Activated T-cell treated with anti-CD3 and anti-CD28 coated beads, Interleukin-2, amount 50 U/mL, for 1 hour (primary cell): ENCODE data around the gene FBP1.
"Not testable (repeated sequence)": the region's sequence is repeated elsewhere in the genome, so short reads cannot be mapped to it uniquely, and the experiment has no call there.

Experiments
- DNase-seq: peaks from one replicate; pipeline ENCODE4 v3.0.0-alpha.2; 2020

FBP1 gene

GRCh38 chr9:94612071-94612470, 27.2 kb downstream of the FBP1 start:
- DNase-seq: no peak

GRCh38 chr9:94611638-94612068, 27.7 kb downstream of the FBP1 start:
- peak; percentile 31 for DNase-seq

GRCh38 chr9:94610181-94610606, 29.1 kb downstream of the FBP1 start:
- no peak for DNase-seq

- DNase-seq: no peak
These were observed 32.0 kb downstream of the FBP1 start for GRCh38 chr9:94607423-94607691.

DNA sequence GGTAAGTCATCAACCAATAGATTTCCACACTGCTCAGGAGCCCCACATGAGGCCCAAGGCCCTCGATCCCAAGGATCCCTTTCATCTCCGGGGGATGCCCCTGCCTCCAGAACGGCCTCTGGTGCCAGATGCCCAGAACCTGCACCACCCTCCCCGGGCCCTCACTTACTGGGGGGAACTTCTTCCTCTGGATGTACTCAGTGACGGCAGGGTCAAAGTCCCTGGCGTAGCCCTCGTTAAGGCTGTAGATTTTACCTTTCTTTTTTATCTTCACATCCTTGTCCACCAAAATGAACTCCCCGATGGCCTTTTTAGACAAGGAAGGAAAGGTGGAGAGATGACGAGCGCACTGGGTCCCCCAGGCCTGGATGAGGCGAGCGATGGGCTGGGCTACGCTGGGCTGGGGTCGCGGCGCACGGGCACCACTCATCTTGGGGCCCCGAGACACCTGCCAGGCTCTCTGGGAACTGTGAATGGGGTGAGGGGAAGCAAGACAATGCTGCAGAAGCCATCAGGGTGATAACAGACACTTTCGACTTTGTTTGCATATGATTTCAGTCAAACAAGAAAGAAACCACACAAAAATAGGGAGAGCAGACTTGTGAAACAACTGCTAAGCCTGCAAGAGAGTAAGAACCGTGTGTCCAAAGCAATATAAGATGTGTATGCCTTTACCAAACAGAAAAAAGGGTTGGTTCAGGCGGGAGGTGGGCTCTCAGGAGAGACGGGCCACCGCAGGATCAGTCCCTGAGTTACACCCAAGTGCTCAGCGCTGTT, 32.5 kb downstream of the FBP1 start:
- DNase-seq: no peak

DNA sequence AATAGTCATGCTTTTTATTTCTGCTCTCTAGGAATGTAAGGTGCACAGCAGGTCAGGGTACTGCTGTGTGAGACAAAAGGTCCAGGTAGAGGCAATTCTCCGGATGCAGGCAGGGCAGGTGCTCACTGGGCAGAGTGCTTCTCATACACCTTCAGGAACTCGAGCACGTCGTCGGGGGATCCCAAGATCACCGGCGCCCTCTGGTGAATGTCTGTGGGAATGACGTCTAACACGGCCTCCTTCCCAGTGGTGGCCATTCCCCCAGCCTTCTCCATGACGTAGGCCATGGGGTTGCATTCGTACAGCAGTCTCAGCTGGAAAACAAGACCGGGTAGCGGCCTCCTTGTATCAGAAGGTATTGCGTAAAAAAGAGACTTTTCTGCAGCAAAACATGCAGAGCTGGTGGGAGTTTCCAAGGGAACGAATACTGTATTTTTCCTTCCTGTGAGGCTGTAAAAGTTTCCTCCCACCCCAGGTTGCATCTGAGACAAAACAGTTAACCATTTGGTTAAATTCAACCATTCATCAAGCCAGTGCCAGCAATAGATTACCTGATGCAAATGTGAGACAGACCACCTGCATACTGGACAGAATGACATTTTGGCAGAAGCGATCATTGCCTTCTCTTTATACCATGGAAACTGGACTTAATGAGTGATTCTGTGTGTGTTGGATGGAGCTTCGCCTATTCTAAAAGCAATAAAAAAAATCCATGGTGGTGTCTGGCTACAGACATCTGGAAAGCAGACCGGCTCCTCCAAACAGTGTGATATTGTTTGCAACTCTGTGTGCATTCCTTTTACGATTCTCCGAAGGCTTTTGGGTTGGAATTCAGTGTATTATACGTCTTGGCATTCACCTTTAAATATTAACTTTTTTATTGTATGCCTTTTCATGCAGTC, 35.8 kb downstream of the FBP1 start:
- peak; percentile 69 for DNase-seq

- DNase-seq: no peak
These were observed 36.7 kb downstream of the FBP1 start for GRCh38 chr9:94602666-94603065.

- DNase-seq: no peak
These were observed 38.6 kb downstream of the FBP1 start for GRCh38 chr9:94600715-94601114.

GRCh38 chr9:94600258-94600657, 39.1 kb downstream of the FBP1 start:
- no peak for DNase-seq

GRCh38 chr9:94599102-94599501, 40.2 kb downstream of the FBP1 start:
- DNase-seq: no peak

DNA sequence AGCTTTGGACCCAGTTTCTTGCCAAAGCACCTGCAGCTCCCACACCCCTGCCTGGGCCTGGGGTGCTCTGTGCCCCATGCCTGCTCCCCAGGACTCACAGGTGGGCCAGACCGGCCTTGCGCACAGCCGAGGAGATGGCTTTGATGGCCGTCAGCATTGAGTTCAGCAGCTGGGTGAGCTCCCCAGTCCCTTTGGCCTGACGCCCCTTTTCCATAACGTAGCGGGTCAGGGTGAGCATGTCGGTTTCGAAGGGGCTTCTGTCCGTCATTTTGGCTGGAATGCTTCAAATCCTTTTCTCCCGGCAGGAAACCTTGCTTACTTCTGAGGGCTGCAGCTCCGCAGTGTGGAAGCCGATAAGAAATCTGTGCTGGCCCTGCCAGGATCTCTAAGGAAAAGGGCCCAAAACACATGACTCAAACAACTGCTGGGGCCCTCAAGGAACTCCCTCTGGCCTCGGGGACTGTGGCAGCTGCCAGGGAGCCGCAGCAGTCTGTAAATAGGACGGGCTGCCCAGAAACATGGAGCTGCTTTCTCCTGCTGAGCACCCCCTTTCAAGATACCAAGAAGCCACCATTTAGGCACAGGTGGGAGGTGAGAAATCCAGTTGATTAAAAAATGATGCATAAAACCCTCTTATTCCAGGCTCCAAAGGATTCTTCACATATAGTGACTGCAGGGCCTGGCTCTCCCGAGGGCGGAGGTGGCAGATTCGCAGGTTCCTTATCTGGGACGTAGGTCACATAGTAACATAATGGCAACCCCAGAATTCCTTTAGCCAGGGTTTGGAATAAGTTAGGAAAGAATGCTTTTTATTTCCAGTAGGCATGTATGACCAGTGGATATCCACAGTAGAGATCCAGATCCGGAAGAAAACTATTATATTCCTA, 45.6 kb downstream of the FBP1 start, which contains the start of gene FBP2:
FBP2 (minus strand) TSS at position 366 of the 887 bp plus-strand sequence; CDS start at position 268, 98 bp downstream.
- no peak for DNase-seq

GRCh38 chr9:94592683-94593082, 46.6 kb downstream of the FBP1 start:
- DNase-seq: not testable (repeated sequence)

DNA sequence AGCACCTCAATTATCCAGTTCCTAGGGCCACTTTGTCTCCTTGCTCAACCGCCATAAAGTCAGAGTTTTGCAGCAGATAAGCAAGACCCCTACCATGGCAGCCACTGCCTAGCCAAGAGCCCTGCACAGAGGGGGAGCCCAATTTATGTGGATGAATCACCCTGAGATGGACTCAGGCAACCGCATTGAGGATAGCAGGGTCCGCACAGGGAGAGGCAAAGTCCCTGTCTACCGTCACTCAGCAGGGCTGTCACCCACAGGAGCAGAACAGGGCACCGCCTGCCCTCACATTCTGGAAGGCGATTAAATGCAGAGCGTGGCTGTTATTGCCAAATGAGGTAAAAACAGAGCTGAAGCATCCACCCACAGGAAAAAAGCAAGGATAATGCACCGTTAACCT, 47.4 kb downstream of the FBP1 start:
- no peak for DNase-seq

GRCh38 chr9:94591046-94591545, 48.2 kb downstream of the FBP1 start:
- not testable (repeated sequence) for DNase-seq

DNA sequence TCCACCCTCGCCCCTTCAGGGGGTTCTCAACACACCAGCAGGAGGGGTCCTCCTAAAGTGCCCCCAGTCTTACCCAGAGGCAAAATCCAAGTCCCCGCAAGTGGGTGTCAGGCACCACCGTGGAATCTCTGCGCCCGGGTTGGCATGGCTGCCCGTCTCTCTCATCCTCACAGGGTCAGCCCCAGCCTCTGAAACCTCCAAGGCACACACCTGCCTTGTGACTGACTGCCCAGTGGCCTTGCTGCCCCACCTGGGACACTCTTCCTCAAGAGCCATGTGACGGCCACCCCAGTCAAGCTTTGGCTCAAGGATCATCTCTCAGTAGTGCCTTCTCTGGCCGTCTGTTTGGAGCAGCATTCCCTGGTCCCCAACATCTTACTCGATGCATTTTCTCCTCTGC, 50.6 kb downstream of the FBP1 start:
- DNase-seq: no peak

DNA sequence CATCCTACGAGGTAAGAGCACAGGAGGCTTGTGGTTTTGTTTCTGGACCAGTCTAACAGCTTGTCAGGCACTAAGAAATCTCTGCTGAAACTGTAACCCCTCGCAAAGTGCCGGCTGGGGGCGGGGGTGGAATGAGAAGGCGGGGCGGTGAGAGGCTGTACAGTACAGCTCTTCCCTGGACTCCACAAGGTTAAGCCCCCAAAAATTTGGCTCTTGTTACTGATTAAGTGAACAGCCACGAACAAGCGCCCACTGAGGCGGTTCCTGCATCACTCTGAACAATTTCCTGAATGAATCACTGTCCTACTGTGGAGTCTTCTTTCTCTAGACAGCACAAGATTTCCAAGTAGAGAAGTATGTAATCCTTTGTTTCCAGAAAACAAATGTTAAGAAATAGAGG, 52.5 kb downstream of the FBP1 start:
- DNase-seq: no peak

- no peak for DNase-seq
These were observed 53.0 kb downstream of the FBP1 start for GRCh38 chr9:94586316-94586715.

DNA sequence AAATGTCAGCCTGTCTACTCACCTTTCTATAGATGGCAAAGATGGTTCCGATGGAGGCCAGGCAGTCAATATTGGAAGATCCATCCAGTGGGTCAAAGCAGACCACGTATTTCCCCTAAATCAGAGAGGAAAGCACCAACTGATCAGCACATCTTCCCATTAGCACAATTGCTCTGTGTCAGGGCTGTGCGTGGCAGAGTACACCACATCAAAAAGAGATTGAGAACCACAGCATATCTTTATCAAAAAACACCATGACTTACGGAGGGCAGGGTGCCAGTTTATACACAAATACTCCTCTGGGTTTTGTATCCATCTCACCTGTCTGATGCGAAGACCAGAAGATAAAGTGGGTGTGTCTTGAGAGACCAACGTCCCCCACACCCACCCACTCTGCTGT, 54.8 kb downstream of the FBP1 start:
- no peak for DNase-seq

- no peak for DNase-seq
These were observed 57.6 kb downstream of the FBP1 start for GRCh38 chr9:94581728-94582127.

DNA sequence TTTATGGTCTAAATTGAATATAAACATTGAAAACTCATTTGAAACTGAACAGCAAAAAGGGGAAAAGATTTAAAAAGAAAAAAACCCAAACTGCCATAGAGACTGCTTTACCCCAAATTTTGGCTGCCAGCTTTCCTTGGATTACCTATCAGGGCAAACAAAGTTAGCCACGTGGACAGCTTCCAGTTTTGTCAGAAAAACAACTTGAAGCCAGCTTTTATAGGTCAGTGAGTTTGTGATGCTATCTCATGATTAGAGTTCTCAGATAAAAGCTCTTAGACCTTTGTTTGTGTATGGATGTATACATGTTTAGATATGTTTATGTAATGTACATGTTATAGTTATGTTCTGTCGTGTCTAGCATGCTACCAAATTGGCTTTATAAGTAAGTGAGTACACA, 61.7 kb downstream of the FBP1 start:
- DNase-seq: no peak

DNA sequence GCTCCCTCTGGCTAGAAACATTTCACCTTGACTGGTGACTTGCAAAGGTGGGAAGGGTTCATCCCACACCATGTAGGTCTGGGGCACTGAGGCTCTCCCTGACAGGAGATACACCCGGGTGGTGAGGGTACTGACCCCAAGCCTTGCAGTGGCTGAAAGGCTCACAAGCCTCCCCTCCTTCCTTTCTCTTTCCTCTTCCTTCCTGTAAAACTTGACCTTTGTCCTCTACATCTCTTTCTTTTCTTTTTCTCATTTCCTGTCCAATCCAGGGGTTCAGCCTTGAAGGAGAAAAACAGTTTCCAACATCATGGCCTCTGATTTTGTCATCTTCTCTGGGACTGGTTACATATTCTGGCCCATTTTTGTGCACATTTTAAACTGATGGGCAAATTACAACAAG, 62.3 kb downstream of the FBP1 start:
- DNase-seq: no peak

DNA sequence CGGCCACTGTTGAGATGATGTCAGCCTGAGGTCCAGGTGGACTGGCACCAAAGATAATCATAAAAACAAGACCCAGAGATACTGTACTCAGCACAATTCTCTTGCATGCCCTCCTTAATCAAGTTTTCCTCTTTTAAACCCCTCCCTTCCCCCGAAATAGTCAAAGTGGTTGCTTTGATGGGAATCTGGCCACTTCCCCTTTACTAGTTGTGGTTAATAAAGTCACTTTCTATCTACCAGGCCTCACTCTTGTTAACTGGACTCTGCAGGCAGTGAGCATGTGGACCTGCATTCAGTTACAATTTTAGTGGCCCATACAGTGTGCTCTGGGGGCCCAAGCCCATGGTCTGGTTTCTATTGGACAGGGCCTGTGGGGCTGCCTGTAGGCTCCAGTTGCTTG, 63.2 kb downstream of the FBP1 start:
- DNase-seq: no peak
